GM21526 (cell line): ENCODE measurements around the gene MYO18B.

Experiments
- ATAC-seq: cut with Tn5 transposase; IDR thresholded peaks from one replicate; pipeline ENCODE4 v1.9.1; 2021; ENCODE audit warnings: moderate library complexity; ENCODE audit not compliant: unreplicated experiment, low FRiP score

The MYO18B gene

DNA sequence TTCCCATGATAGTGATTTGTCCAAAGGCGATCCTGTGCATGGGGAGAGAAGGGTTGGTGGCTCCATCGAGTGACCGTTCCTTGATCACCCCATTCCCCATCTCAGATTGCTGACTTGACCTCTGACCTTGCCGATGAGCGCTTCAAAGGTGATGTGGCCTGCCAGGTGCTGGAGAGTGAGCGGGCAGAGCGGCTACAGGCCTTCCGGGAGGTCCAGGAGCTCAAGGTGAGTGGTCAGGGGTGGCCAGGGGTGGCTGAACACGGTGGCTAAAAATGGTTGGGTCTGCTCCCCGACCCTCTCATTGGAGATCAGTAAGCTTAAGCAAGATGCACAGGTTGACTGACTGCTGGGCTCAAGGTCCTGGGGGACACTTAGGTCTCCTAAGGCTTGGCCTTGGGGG, 148.7 kb downstream of the MYO18B start:
- ATAC-seq: no peak

- ATAC-seq: no peak
These were observed 150.7 kb downstream of the MYO18B start for GRCh38 chr22:25892678-25893077.

GRCh38 chr22:25895678-25896077, 153.7 kb downstream of the MYO18B start:
- no peak for ATAC-seq

DNA sequence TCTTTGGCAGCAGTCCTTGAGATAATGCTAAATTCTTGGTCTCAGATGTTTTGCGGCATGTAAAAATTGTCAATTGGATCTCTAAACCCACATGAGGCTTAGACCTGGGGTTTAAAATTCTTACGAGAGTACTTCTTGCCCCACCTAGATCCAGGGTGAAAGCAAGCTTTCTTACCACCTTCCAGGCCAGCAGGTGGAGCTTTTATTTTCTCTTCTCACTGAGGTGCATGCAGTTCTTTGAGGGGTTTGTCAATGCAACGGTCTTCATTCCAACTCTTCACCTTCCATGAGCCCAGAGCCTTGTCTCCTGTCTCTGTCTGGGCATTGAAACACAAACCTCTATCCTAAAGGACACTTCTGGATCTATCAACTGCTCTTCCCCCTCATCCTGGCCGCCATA, 154.1 kb downstream of the MYO18B start:
- ATAC-seq: no peak

- no peak for ATAC-seq
These were observed 154.6 kb downstream of the MYO18B start for GRCh38 chr22:25896592-25896991.

GRCh38 chr22:25898707-25899365, 156.8 kb downstream of the MYO18B start:
- ATAC-seq: no peak

DNA sequence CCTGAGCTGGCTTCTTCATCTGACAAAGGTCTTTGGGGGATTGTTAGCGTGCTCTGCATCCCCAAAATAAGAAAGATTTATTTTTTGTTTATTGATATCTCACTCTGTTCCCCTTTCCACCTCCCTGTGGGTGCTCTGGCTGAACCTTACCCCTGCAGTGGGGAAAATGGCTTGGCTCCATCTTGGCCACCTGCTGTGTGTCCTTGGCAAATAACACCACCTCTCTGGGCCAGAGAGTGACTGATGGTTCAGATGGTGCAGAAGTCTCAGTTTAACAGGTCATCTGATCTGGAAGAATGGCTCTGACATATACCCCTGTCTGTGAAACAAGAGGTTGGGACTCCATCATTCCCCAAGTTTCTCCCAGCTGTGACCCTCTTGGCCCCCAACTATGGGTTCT, 157.6 kb downstream of the MYO18B start:
- ATAC-seq: no peak

DNA sequence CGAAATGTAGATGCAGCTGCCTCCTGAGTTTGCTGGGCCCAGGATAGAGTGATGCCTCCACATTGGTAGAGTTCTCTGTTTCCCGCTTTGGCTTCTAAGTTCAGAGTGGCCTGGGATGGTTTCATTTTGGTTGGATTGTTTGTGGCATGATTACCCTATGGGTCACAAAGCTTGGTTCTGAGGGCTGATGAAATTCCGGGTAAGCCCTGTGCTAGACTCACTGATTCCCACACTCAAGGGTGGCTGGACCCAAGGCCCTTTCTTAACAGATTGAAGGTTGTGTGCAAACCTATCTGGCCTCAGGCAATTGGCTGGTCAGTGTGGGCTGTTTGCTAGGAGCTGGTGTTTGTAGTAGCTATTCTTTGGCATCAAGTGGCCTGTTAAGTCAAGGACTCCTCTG, 158.4 kb downstream of the MYO18B start:
- no peak for ATAC-seq

- ATAC-seq: no peak
These were observed 158.9 kb downstream of the MYO18B start for GRCh38 chr22:25900880-25901279.

- ATAC-seq: no peak
These were observed 160.4 kb downstream of the MYO18B start for GRCh38 chr22:25902402-25902801.

GRCh38 chr22:25903294-25903693, 161.3 kb downstream of the MYO18B start:
- no peak for ATAC-seq

DNA sequence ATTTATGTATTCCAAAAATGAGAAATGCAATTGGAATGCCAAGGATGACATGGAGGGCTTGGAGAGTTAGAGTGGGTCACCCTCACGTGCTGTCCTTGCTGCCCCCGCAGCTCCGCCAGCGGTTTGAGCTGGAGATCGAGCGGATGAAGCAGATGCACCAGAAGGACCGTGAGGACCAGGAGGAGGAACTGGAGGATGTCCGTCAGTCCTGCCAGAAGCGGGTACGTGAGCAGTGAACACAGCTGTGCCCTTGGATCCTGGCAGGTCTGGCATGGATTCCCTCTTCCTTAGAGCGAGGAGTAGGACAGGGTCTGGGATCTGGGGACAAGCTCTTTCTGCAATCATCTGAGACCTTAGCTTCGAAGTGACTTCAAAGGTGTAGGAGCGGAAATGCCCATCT, 166.2 kb downstream of the MYO18B start:
- ATAC-seq: no peak

GRCh38 chr22:25908755-25909154, 166.8 kb downstream of the MYO18B start:
- ATAC-seq: no peak

GRCh38 chr22:25909614-25910387, 167.8 kb downstream of the MYO18B start:
- no peak for ATAC-seq

- ATAC-seq: no peak
These were observed 169.4 kb downstream of the MYO18B start for GRCh38 chr22:25911243-25911972.

DNA sequence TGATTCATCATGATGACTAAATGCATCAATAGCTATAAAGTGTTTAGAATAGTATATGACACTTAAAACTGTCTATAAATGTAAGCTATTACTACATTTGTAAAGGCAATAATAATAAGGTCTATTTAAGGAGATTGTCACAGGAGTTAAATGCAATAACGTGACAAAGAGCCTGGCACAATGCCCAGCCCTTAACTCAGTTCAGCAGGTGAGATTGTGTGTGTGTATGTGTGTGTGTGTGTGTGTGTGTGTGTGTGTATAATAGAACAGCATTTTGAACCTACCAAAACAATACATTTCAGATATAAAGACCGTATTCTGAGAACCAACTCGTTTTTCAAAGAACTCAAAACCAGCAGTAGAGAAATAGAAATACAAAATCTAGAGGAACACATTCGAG, 177.5 kb downstream of the MYO18B start:
- ATAC-seq: no peak

- ATAC-seq: no peak
These were observed 180.2 kb downstream of the MYO18B start for GRCh38 chr22:25922141-25922540.

DNA sequence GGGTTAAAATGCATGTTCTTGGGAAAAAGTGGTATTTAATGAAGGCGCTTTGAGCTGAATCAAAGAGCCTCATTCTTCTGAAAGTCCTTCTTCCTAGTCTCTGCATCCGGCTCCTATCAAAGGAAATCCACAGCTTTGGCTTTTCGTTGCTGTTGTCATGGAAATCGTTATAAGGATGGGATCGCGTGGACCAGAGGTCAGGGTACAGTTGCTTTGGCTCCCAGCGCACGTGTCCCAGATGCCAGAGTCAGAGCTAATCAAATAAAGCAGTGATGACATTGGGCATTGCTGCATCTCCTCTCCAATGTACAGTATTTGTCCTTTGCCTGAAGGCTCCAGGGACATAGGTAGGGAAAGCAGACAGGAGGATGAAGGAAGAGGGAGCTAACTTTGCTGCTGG, 181.9 kb downstream of the MYO18B start:
- ATAC-seq: no peak

- no peak for ATAC-seq
These were observed 186.1 kb downstream of the MYO18B start for GRCh38 chr22:25928038-25928437.

DNA sequence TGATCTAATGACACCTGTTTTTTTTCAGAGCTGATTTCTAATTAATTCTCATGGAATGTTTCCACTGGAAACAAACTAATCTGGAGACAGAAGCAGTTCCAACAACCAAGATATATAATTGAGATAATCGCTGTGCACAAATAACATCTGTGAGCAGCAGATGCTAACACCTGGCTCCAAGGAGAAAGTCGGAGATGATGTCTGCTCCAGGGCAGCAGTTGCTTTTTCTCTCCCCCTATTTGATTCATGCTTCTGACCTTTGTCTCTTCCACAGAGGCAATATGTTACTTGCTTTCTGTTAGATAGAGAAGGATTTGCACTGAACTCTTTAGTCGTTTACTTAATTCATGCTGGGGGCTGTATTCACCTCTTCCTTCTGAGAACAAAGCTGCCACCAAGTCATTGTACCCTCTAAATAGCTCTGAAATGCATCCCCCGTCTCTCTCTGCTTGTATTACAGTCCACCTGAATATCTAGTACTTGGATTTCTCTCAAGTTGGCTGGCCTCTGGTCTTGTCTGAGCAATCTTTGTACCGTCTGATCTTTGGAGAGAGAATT, 187.4 kb downstream of the MYO18B start:
- no peak for ATAC-seq

DNA sequence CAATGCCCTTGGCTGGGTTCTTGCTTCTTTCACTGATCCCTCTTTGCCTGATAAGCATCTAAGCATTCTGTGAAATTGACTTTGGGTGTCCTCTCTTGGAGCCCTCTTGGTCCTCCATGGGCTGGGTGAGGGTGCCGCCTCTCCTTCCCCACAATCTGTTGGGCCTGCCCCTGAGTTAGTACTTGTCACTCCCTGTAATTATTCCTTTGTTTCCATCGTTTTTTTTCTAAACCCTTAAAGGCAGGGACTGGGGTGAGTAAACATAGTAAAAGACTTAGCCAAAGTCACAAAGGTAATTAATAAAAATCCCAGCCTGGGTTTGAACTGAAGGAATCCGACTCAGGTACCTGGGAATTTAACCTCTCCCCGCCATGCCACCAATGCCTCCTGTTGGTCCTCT, 188.1 kb downstream of the MYO18B start:
- no peak for ATAC-seq
